RPMI8226 (cell line): ENCODE results near the gene CHST11.
"Not testable (repeated sequence)": the region's sequence is repeated elsewhere in the genome, so short reads cannot be mapped to it uniquely, and the experiment has no call there.

Experiments
- DNase-seq: peaks from one replicate; pipeline ENCODE4 v3.0.0-alpha.2; 2015

The CHST11 gene

GRCh38 chr12:104567832-104568486 lies 111.2 kb downstream of the CHST11 start:
- no peak for DNase-seq

GRCh38 chr12:104568487-104568868 lies 111.7 kb downstream of the CHST11 start:
- no peak for DNase-seq

GRCh38 chr12:104568935-104569334 lies 112.2 kb downstream of the CHST11 start:
- no peak for DNase-seq

DNA sequence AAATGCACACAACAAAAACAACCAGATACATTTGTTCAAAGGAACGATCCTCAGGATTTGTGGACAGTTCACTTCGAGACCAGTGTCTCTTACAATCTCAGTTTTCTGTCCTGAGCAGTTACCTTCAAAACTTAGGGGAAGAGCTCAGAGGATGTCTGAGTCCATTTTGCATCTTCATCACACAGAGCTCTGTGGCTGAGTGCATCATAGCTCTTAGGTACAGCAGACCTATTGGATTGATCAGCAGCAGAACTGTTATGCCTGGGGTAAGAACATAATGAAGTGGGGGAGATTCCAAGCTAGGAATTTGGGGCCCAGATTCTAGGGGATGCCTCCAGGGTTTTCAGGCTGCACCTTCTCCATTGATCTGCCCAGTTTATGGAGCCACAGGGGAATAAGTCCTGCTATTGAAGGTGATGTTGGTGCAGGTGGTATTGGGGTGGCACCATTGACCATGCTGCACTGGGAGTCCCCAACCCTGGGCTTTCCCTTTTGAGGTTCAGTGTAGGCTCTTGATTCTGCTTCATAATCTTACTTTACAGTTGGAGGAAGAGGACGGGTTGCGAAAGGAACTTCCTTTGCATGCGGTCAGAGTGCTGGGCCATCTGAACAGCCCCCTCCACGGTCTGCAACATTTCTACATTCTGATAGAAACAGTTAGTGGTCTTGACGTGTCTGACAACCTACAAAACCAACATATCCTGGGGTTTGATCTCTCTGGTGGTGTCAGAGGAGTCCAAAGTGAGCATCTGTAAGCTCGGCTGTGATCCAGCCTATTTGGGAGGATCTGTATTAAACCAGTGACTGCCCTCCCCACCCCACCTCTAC lies 112.8 kb downstream of the CHST11 start:
- DNase-seq = no peak

- DNase-seq = no peak
These were observed 113.6 kb downstream of the CHST11 start for GRCh38 chr12:104570174-104570907.

- no peak for DNase-seq
These were observed 114.6 kb downstream of the CHST11 start for GRCh38 chr12:104571328-104571727.

DNA sequence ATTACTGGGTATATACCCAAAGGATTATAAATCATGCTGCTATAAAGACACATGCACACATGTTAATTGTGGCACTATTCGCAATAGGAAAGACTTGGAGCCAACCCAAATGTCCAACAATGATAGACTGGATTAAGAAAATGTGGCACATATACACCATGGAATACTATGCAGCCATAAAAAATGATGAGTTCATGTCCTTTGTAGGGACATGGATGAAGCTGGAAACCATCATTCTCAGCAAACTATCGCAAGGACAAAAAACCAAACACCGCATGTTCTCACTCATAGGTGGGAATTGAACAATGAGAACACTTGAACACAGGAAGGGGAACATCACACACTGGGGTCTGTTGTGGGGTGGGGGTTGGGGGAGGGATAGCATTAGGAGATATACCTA lies 117.6 kb downstream of the CHST11 start:
- DNase-seq = not testable (repeated sequence)

- not testable (repeated sequence) for DNase-seq
These were observed 118.0 kb downstream of the CHST11 start for GRCh38 chr12:104574758-104575157.

GRCh38 chr12:104575442-104576186 lies 118.9 kb downstream of the CHST11 start:
- no peak for DNase-seq

DNA sequence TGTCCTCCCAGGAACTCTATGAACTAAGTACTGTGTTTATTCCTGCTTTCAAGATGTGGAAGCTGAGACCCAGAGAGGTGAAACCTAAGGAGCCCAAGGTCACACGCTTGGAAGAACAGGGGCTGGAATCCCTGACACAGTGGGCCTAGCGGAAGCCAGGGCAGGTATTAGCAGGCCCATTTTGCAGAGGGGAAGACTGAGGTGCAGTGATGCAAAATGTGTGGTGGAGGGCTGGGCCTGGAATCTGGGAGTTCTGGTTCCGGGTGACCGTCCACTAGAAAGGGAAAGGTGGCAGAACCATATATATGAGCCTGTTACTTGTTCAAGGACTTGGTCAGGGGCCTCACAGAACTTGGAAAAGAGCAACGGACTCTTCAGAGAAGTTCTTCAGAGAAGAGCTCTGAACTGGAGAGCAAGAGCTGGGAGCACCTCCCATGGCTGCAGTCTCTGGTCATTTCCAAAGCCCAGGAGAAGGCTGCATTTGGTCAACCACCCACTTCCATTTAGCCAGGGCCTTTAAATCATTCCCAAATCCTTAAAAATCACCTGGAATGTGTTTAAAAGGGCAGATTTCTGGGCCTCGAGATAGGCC lies 119.5 kb downstream of the CHST11 start:
- no peak for DNase-seq

- no peak for DNase-seq
These were observed 120.3 kb downstream of the CHST11 start for GRCh38 chr12:104576980-104577580.

- DNase-seq = no peak
These were observed 120.8 kb downstream of the CHST11 start for GRCh38 chr12:104577581-104577981.

- DNase-seq = no peak
These were observed 121.7 kb downstream of the CHST11 start for GRCh38 chr12:104578453-104578852.

DNA sequence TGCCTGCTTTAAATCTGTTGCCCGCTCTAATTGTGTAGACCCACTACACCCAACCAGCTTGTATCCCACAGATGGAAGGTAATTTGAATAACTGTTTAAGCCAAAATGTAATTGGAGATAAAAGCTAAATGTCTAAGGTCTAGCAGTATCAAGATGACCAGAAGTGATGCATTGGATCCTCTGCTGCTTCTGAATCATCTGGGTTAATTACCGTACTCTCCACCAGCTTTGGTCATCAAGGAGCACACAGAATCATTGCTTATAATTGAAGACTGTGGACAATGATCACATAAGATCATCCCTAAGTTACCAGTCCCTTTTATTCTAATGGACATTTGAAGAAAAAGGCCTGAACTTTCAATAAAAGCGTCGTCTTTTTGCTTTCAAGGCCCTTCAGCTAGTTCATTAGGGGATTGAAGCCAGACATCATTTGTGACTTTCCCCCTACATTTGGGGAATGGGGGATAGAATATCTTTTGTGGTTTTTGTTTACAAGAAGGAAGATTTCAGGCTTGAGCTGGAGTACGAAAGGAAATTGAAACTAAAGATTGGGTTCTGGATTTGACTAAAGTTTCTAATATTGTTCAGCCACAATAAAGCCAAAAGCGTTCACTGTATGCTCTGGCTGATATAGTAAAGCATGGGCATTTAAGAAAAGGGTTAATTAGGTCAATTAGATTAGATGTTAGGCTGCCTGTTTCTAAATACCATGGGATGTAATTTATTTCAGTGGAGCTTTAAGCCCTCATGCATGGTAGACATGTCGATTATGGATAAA lies 123.2 kb downstream of the CHST11 start:
- no peak for DNase-seq

- DNase-seq = no peak
These were observed 124.3 kb downstream of the CHST11 start for GRCh38 chr12:104581005-104581570.

DNA sequence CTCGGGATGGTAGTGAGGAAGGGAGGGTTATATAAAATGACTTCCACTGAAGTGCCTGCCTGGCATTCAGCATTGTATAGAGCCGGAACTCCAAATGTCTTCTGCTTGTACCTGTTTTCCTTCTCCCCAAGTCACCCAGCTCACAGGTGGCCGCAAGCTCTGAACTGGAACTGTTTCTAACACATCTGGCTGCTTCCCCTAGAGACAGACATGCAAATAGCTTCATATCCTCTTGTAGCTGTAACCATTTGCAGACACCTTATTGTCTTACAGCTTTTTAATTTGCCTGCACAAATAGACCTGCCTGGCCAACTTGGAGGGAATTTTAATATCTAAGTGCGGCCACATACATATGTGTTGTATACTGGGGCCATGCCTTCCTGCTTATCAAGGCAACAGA lies 126.0 kb downstream of the CHST11 start:
- no peak for DNase-seq

- DNase-seq = no peak
These were observed 126.6 kb downstream of the CHST11 start for GRCh38 chr12:104583301-104583700.

GRCh38 chr12:104585448-104586055 lies 128.8 kb downstream of the CHST11 start:
- no peak for DNase-seq

DNA sequence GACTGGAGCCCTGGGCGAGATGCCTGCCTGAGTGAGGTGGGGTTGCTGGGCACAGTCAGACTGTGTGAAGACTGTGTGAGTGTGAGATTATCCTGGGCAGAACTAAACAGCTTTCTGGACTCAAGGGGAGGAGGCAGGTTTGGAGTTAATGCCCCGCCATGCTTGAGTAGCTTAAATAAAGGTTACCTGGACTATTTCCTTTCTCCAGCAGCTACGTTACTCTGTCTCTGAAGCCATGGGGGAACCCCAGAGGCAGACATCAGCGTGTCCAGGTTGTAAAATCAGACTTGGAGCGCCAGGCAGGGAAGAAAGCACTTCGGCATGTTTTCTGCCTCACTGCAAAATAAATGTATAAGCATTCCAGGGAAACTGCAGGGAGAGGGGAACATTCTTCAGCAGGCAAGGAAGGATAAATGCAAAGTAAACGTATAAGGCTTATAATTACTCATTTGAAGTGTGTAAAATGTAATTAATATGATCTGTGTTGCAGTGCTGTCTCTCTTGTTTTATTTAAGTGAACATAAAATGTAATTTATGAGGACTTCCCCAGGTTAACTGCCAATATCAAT lies 129.7 kb downstream of the CHST11 start:
- no peak for DNase-seq
